PC-9 (cell line): ENCODE results near the gene NUP210. TPM values are rescaled to one million over a fixed set of nuclear protein-coding genes. Genes with fewer than 3 reads are reported as not detected.

Experiments
- BruUV-seq: library from RNA; stranded (reverse); fragments of 400-500 nt; replicated peaks from 2 replicates; lab custom pipeline; 2021; lab: Mats Ljungman, UMichigan
- CTCF ChIA-PET: fragments of 300-600 bp; sonication (Branson Sonifier 250); formaldehyde crosslinking; loops from one replicate; lab custom pipeline; 2022; ENCODE audit warnings: antibody characterized with exemption; lab: Charles Lee
- POLR2A ChIA-PET: fragments of 300-600 bp; sonication (Branson Sonifier 250); formaldehyde crosslinking; loops from one replicate; lab custom pipeline; 2022; ENCODE audit warnings: antibody characterized with exemption; ENCODE audit not compliant: unreplicated experiment; lab: Charles Lee
- DNase-seq, 2 experiments: peaks; one replicate each; pipeline versions ENCODE4 v3.0.0 to v3.0.0-alpha.2; 2015 to 2022; ENCODE audit warnings: mixed read lengths in 1 of 2
- H2AFZ ChIP-seq: fragments of 200-600 bp; sonication (generic); 2 replicates; pipeline ENCODE4 v1.8.1; 2017; ENCODE audit warnings: antibody characterized with exemption
- H3F3A ChIP-seq: fragments of 200-600 bp; sonication (generic); 2 replicates; pipeline ENCODE4 v1.8.1; 2017; ENCODE audit warnings: antibody characterized with exemption, mild to moderate bottlenecking, low read depth; ENCODE audit not compliant: insufficient read depth
- H3K27ac ChIP-seq: fragments of 200-600 bp; sonication (generic); 2 replicates; pipeline ENCODE4 v1.6.1; 2016; ENCODE audit warnings: mixed run types
- H3K27me3 ChIP-seq: fragments of 200-600 bp; sonication (generic); 2 replicates; pipeline ENCODE4 v1.6.1; 2016; ENCODE audit warnings: low read depth, mixed run types; ENCODE audit not compliant: insufficient read depth
- H3K36me3 ChIP-seq: fragments of 200-600 bp; sonication (generic); 2 replicates; pipeline ENCODE4 v1.6.1; 2016; ENCODE audit warnings: low read depth, mixed run types
- H3K4me1 ChIP-seq: fragments of 200-600 bp; sonication (generic); replicated peaks from 2 replicates; pipeline ENCODE4 v1.6.1; 2016; ENCODE audit warnings: mixed run types; ENCODE audit not compliant: insufficient read depth
- H3K4me2 ChIP-seq: fragments of 200-600 bp; sonication (generic); 2 replicates; pipeline ENCODE4 v1.6.1; 2017; ENCODE audit warnings: mixed run types
- H3K4me3 ChIP-seq: fragments of 200-600 bp; sonication (generic); 2 replicates; pipeline ENCODE4 v1.6.1; 2016; ENCODE audit warnings: mixed run types
- H3K79me2 ChIP-seq: fragments of 200-600 bp; sonication (generic); 2 replicates; pipeline ENCODE4 v1.6.1; 2017; ENCODE audit warnings: low read depth, mixed run types
- H3K9me2 ChIP-seq: fragments of 200-600 bp; sonication (generic); 2 replicates; pipeline ENCODE4 v1.8.1; 2017; ENCODE audit warnings: mild to moderate bottlenecking; ENCODE audit not compliant: insufficient read depth
- H3K9me3 ChIP-seq: fragments of 200-600 bp; sonication (generic); 2 replicates; pipeline ENCODE4 v1.8.1; 2016; ENCODE audit warnings: low read depth; ENCODE audit not compliant: insufficient read depth
- H4K20me1 ChIP-seq: fragments of 200-600 bp; sonication (generic); 2 replicates; pipeline ENCODE4 v1.8.1; 2017; ENCODE audit not compliant: insufficient read depth
- EZH2 ChIP-seq: fragments of 200-600 bp; sonication (generic); IDR thresholded peaks from 2 replicates; pipeline ENCODE4 v1.8.0; 2017; ENCODE audit warnings: antibody characterized with exemption, low read depth
- intact Hi-C: fragments of 100-400 bp; cut with micrococcal nuclease; formaldehyde crosslinking; loops from one replicate; pipeline ENCODE4 v1.10.0; 2022; ENCODE audit not compliant: unreplicated experiment
- total RNA-seq: library from RNA; stranded (reverse); gene quantifications from 2 replicates; pipeline ENCODE4 v1.2.3, GENCODE V29; 2021
- TF ChIP-seq, protein P1 (sequence below): fragments of 200-600 bp; sonication (generic); conservative IDR thresholded peaks from 2 replicates; pipeline ENCODE4 v1.6.1; 2017; ENCODE audit warnings: mixed run types, antibody characterized with exemption, mild to moderate bottlenecking, moderate library complexity

NUP210 gene
- total RNA-seq, 1 experiment from 2014 or later: 84.0 TPM

DNA sequence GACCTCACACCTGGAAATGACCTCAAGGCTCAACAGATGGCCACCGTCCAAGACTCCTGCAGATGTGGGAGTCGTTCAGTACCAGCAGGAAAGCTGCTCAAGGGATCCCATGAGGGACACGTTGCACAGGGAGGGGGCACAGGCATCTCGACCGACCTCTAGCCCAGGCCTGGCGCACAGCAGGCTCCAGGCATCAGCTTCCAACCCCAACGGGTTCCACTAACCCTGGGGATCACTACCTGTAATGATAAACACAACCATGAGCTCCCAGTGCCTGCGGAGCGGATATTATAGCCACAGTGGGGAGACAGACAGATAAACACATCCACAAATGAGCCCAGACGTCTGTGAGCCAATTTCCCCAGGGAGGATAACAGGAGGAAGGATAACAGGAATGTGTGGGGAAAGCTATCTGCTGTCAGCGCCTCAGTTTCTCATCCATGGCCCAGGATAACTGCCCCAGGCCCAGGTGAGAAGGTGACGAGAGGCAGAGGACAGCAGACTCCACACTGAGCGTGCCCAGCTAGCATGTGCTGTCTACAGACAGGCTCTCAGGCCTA is 19.9 kb downstream of the NUP210 start:
- H3K27ac ChIP-seq: no peak overlapping the region

DNA sequence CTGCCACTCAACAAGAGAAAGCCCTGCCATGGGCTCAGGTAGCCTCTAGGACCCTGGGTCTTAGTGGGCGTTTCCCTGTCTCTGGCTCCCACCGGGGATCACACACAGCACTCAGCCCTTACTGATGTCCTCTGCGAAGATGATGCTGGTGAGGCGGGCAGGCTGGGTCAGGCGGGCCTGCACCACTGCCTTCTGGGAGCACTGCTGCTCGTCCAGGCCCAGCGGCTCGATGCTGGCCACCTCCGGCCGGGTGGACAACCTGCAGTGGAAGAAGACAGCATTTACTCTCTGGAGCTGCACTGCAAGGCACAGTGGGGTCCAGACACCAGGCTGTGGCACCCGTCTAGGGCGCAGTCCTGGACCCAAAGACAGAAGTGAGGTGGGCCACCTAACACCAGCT is 20.5 kb downstream of the NUP210 start:
- H3K4me2 ChIP-seq: no peak overlapping the region
- no peak overlapping the region for H2AFZ ChIP-seq
- no peaks in the 10 kb centered on the region for H3K9me2 ChIP-seq
- CTCF ChIA-PET: no interaction called here
- POLR2A ChIA-PET: no interaction called here
- no peaks in the 10 kb centered on the region for H3K4me1 ChIP-seq
- DNase-seq: no peak
- no peaks in the 10 kb centered on the region for H3K27me3 ChIP-seq
- peaks cover 38% of the 10 kb centered on the region for H3K79me2 ChIP-seq
- no peaks in the 10 kb centered on the region; the same call in 1 of the 2 replicates for H3F3A ChIP-seq
- intact Hi-C loops: no loop called here
- no peak overlapping the region for H3K4me3 ChIP-seq
- peaks cover 2% of the 10 kb centered on the region for H3K36me3 ChIP-seq
- no peak overlapping the region for H3K27ac ChIP-seq
- H3K9me3 ChIP-seq: no peaks in the 10 kb centered on the region
- peaks cover 26% of the 10 kb centered on the region for H4K20me1 ChIP-seq
- BruUV-seq: no TSS peak
- TF ChIP-seq, protein P1, sequence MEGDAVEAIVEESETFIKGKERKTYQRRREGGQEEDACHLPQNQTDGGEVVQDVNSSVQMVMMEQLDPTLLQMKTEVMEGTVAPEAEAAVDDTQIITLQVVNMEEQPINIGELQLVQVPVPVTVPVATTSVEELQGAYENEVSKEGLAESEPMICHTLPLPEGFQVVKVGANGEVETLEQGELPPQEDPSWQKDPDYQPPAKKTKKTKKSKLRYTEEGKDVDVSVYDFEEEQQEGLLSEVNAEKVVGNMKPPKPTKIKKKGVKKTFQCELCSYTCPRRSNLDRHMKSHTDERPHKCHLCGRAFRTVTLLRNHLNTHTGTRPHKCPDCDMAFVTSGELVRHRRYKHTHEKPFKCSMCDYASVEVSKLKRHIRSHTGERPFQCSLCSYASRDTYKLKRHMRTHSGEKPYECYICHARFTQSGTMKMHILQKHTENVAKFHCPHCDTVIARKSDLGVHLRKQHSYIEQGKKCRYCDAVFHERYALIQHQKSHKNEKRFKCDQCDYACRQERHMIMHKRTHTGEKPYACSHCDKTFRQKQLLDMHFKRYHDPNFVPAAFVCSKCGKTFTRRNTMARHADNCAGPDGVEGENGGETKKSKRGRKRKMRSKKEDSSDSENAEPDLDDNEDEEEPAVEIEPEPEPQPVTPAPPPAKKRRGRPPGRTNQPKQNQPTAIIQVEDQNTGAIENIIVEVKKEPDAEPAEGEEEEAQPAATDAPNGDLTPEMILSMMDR: no peak

More for the DNA sequence above, 19.9 kb downstream of the NUP210 start:
- no peaks in the 10 kb centered on the region for H3K9me2 ChIP-seq
- no peaks in the 10 kb centered on the region for H3K27me3 ChIP-seq
- no peaks in the 10 kb centered on the region for H3K4me1 ChIP-seq
- no peak for DNase-seq
- no peak overlapping the region for H3K4me3 ChIP-seq
- no TSS peak for BruUV-seq
- H3F3A ChIP-seq: no peaks in the 10 kb centered on the region; the same call in 1 of the 2 replicates
- H3K4me2 ChIP-seq: no peak overlapping the region
- intact Hi-C loops: no loop called here
- peaks cover 26% of the 10 kb centered on the region for H4K20me1 ChIP-seq
- TF ChIP-seq EZH2: no peak
- TF ChIP-seq, protein P1: no peak
- H3K9me3 ChIP-seq: no peaks in the 10 kb centered on the region
- peaks cover 44% of the 10 kb centered on the region for H3K79me2 ChIP-seq
- ChIA-PET CTCF (no interaction called here), POLR2A (no interaction called here)
- no peaks in the 10 kb centered on the region for H3K36me3 ChIP-seq
- H2AFZ ChIP-seq: no peak overlapping the region

DNA sequence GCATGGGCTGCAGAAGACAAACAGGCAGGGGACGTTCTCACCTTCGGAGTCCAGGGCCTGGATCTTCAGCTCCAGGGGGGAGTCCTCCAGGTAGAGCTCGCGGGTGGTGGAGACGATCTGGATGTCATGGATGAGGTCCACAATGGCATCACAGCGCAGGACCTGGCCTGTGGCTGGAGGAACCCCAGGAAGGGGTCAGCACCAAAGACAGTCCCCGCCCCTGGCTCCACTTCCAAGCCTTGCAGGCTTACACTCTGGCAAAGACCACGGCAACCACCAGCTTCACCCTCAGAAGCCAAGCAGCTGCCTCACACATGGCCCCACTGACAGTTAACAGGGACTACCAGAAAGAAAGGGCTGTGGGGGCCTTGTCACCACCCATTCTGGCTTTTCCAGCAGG is 22.8 kb downstream of the NUP210 start:
- no peak overlapping the region for H2AFZ ChIP-seq
- ChIA-PET POLR2A (no interaction called here), CTCF (no interaction called here)
- H3K4me3 ChIP-seq: no peak overlapping the region
- no peak for DNase-seq
- no peak overlapping the region for H3K27ac ChIP-seq
- no TSS peak for BruUV-seq
- H3K4me2 ChIP-seq: no peak overlapping the region
- H3K4me1 ChIP-seq: no peaks in the 10 kb centered on the region
- intact Hi-C loops: no loop called here
- TF ChIP-seq EZH2: no peak
- no peaks in the 10 kb centered on the region for H3K27me3 ChIP-seq
- H3K9me3 ChIP-seq: no peaks in the 10 kb centered on the region
- no peaks in the 10 kb centered on the region for H3K9me2 ChIP-seq
- peaks cover 24% of the 10 kb centered on the region for H4K20me1 ChIP-seq
- no peaks in the 10 kb centered on the region; the same call in 1 of the 2 replicates for H3F3A ChIP-seq
- H3K36me3 ChIP-seq: peaks cover 10% of the 10 kb centered on the region
- peaks cover 19% of the 10 kb centered on the region for H3K79me2 ChIP-seq

DNA sequence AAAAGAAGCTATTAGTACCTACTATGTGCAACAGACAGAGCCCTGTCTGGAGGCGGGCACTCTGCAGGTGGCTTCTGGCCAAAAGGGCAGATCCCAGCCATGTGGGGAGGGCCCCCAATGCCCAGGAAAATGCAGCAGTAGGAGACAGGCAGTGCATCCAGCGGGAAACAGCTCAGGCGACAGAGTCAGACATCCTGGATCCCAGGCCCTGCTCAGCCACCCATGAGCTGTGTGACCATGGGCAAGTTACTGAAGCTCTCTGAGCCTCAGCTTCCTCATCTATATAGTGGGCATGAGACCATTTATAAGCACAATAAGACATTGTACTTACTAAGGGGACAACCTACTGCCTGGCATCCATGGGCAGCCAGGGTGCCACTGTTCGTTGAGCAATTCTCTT is 25.8 kb downstream of the NUP210 start:
- H2AFZ ChIP-seq: no peak overlapping the region
- H3K9me3 ChIP-seq: no peaks in the 10 kb centered on the region
- no peaks in the 10 kb centered on the region for H3K4me1 ChIP-seq
- H4K20me1 ChIP-seq: peaks cover 5% of the 10 kb centered on the region
- no peaks in the 10 kb centered on the region for H3F3A ChIP-seq
- CTCF ChIA-PET: interaction anchor here (0.6 kb wide), 1 partner anchor 14 kb away, joined by 3 read pairs; no protein-coding TSS in a partner anchor
- H3K79me2 ChIP-seq: no peaks in the 10 kb centered on the region
- H3K27ac ChIP-seq: no peak overlapping the region
- BruUV-seq: no TSS peak
- no peak for DNase-seq
- no peaks in the 10 kb centered on the region for H3K27me3 ChIP-seq
- H3K36me3 ChIP-seq: peaks cover 10% of the 10 kb centered on the region
- intact Hi-C loops: no loop called here
- no peaks in the 10 kb centered on the region for H3K9me2 ChIP-seq
- TF ChIP-seq EZH2: no peak
- TF ChIP-seq, protein P1: no peak
- H3K4me3 ChIP-seq: no peak overlapping the region
- POLR2A ChIA-PET: no interaction called here
- no peak overlapping the region for H3K4me2 ChIP-seq
